Heart left ventricle (tissue), 16 donors: Measurements from ENCODE around the gene UBA6. TPM values are rescaled to one million over a fixed set of nuclear protein-coding genes. Genes with fewer than 3 reads are reported as not detected.

ENCODE experiments used
- ATAC-seq, 4 donors: fragments of 200-7000 bp; cut with Tn5 transposase; one replicate each; pipeline ENCODE4 v1.9.1; 2020 to 2022; ENCODE audit warnings: moderate library complexity in 4 of 4, mild to moderate bottlenecking in 3 of 4, moderate number of reproducible peaks in 1 of 4
- DNase-seq, 5 donors: peaks; one replicate each; pipeline ENCODE4 v3.0.0-alpha.2; 2020
- H3K27ac ChIP-seq, 12 donors: fragments of 200-600 bp; sonication (generic) in 4 of 12; one replicate each; pipeline versions ENCODE4 v1.5.0 to v1.8.0; 2016 to 2022; ENCODE audit warnings: mild to moderate bottlenecking in 2 of 12
- H3K27me3 ChIP-seq, 9 donors: fragments of 200-600 bp; sonication (generic) in 2 of 9; one replicate each; pipeline versions ENCODE4 v1.5.1 to v1.8.0; 2016 to 2022; ENCODE audit warnings: mild to moderate bottlenecking in 3 of 9
- H3K36me3 ChIP-seq, 9 donors: fragments of 200-600 bp; sonication (generic) in 2 of 9; one replicate each; pipeline versions ENCODE4 v1.5.0 to v1.8.0; 2018 to 2022; ENCODE audit warnings: mild to moderate bottlenecking in 2 of 9
- H3K4me1 ChIP-seq, 12 donors: fragments of 200-600 bp; sonication (generic) in 4 of 12; one replicate each; pipeline versions ENCODE4 v1.5.0 to v1.8.0; 2016 to 2022; ENCODE audit warnings: mild to moderate bottlenecking in 3 of 12
- H3K4me3 ChIP-seq, 12 donors: fragments of 200-600 bp; sonication (generic) in 4 of 12; one replicate each; pipeline versions ENCODE4 v1.5.0 to v1.8.0; 2017 to 2022; ENCODE audit warnings: mild to moderate bottlenecking in 9 of 12, moderate library complexity in 4 of 12
- H3K9me3 ChIP-seq, 12 donors: fragments of 200-600 bp; sonication (generic) in 4 of 12; one replicate each; pipeline versions ENCODE4 v1.5.0 to v1.8.0; 2016 to 2022; ENCODE audit warnings: mild to moderate bottlenecking in 1 of 12
- CTCF ChIP-seq, 12 donors: fragments of 200-600 bp; sonication (generic) in 4 of 12; IDR thresholded peaks; one replicate each; pipeline versions ENCODE4 v1.5.0 to v1.8.0; 2018 to 2022; ENCODE audit warnings: antibody characterized with exemption in 12 of 12, mild to moderate bottlenecking in 5 of 12
- POLR2A ChIP-seq, 2 donors: fragments of 450-650 bp; IDR thresholded peaks; one replicate each; pipeline ENCODE4 v1.6.1; 2017; ENCODE audit warnings: antibody characterized with exemption in 2 of 2, mild to moderate bottlenecking in 2 of 2, moderate library complexity in 2 of 2
- WGBS, 4 donors: extraction: QIAGEN DNeasy Blood & Tissue Kit in 2 of 4; methylation state at CpG; one replicate each; pipeline versions ENCODE4 v1.1.5 to v1.1.7; 2013 to 2018; 5-methylcytosine and 5-hydroxymethylcytosine counted together
- intact Hi-C, 10 donors: fragments of 100-400 bp; cut with DNase I; formaldehyde crosslinking; loops; one replicate each; pipeline versions ENCODE4 v1.11.1 to v1.14.2; 2022
- polyA plus RNA-seq, 2 donors: library from polyadenylated mRNA; stranded (reverse); fragments of 200-250 nt; gene quantifications; one replicate each; pipeline ENCODE4 v1.2.3, GENCODE V29; 2013
- total RNA-seq, 9 donors: library from RNA; depleted of rRNA in 2 of 9; stranded (reverse); fragments of >200 nt in 2 of 9; fragmentation: NEBNext Ultra II Directional in 3 of 9; extraction: Animal tissue kit (Norgen Biotek cat#: 25700) in 3 of 9; gene quantifications; one replicate each; pipeline versions ENCODE4 v1.1.0 to v1.2.4, GENCODE V29; 2016 to 2023
- donor health status: ischemic (EF 13 %, LVEDD 7.1; RV severe dilation, severe dysfunction).
- donor health status: healthy with polysubstance abuse.
- donor health status: DM: no; HTN: yes; CAD: no.
- donor health status: DM: no; HTN: no; CAD: no.
- donor health status: ischemic (EF 25% LVEDD 6.9; RV normal size, moderate dysfunction).
- donor health status: ischemic (EF 25% LVEDD 5.7; RV mildly dilated, moderate dysfunction).
- donor health status: healthy.
- donor health status: DM: yes; HTN: yes; CAD: no.
- donor health status: ischemic (EF 35%, LVEDD 5.7; RV mildly dilated, moderate dysfunction).
- donor health status: nonischemic (EF 11% LVEDD 7.7; RV severe dilation, severe dysfunction).
- donor health status: DM: yes; HTN: yes; CAD: no.
- donor health status: PGD.
- donor health status: ischemic (EF 29% LVEDD 5.4; RV normal size, mild dysfunction).
- donor health status: nonischemic (EF 23%, LVEDD 6.1; RV moderate dilation, normal function).

Gene UBA6
- total and polyA plus RNA-seq, 11 donors: 3.1 to 35.3 (median 19.7) TPM

- H3K4me3 ChIP-seq: no peak overlapping the region
- intact Hi-C loops: no loop called here
- 84 to 95% (median 90%) methylated on average over 3 of the region's 3 CpGs for WGBS, 4 donors
- no peak for ATAC-seq
- no peaks in the 10 kb centered on the region for H3K4me1 ChIP-seq
- DNase-seq: no peak
- H3K27me3 ChIP-seq: no peaks in the 10 kb centered on the region
- H3K27ac ChIP-seq: no peak overlapping the region
- TF ChIP-seq POLR2A (IDR thresholded peaks at IDR 0.05): no peak
- TF ChIP-seq CTCF (IDR thresholded peaks at IDR 0.05): no peak
- no peaks in the 10 kb centered on the region for H3K9me3 ChIP-seq
- H3K36me3 ChIP-seq: peaks cover 0 to 11% (median 0%) of the 10 kb centered on the region in 9 donors
Measured at GRCh38 chr4:67719953-67720617, 19.1 kb upstream of the UBA6 start.

GRCh38 chr4:67718848-67719247, 17.9 kb upstream of the UBA6 start:
- H3K27me3 ChIP-seq: no peaks in the 10 kb centered on the region
- WGBS, 4 donors: 91 to 100% (median 97%) methylated on average over 2 of the region's 2 CpGs

DNA sequence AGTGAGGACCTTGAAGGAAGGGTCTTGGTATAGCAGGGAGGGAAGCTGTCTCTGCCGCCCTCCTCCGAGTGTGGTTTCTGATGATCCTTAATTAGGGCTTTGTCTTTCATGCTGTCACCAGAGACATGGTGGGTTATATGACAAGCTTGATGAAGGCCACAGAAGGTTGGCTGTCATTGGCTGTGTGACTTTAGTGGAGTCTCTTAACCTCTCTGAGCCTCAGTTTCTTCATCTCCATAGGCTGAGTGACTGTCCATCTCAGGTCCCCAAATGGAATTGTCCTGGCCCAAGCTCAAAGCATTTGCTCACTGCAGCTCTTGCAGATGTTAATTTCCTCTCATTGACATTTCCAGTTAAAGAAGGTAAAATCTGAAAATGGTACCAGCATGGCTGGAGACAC, 16.6 kb upstream of the UBA6 start:
- Histone ChIP-seq H3K4me3 (no peak overlapping the region), H3K27me3 (no peaks in the 10 kb centered on the region), H3K27ac (no peak overlapping the region), H3K9me3 (no peaks in the 10 kb centered on the region), H3K4me1 (peaks cover 0 to 18% (median 1%) of the 10 kb centered on the region in 12 donors), H3K36me3 (peaks cover 0 to 11% (median 0%) of the 10 kb centered on the region in 9 donors)
- TF ChIP-seq CTCF (IDR thresholded peaks at IDR 0.05) (no peak), POLR2A (IDR thresholded peaks at IDR 0.05) (no peak)
- 99 to 100% (median 100%) methylated on average over 2 of the region's 2 CpGs for WGBS, 4 donors
- ATAC-seq: no peak
- DNase-seq: no peak
- intact Hi-C loops: no loop called here

More at GRCh38 chr4:67718848-67719247, 17.9 kb upstream of the UBA6 start:
- intact Hi-C loops: no loop called here
- Histone ChIP-seq H3K4me3 (no peak overlapping the region), H3K36me3 (peaks cover 0 to 11% (median 0%) of the 10 kb centered on the region in 9 donors), H3K27ac (no peak overlapping the region), H3K9me3 (no peaks in the 10 kb centered on the region), H3K4me1 (peaks cover 0 to 5% (median 0%) of the 10 kb centered on the region in 12 donors)
- ATAC-seq: no peak
- DNase-seq: no peak
- TF ChIP-seq CTCF (IDR thresholded peaks at IDR 0.05) (no peak), POLR2A (IDR thresholded peaks at IDR 0.05) (no peak)

GRCh38 chr4:67714955-67715354, 14.0 kb upstream of the UBA6 start:
- Histone ChIP-seq H3K36me3 (no peaks in the 10 kb centered on the region), H3K27ac (no peak overlapping the region), H3K4me1 (peaks cover 0 to 18% (median 1%) of the 10 kb centered on the region in 12 donors), H3K4me3 (no peak overlapping the region), H3K27me3 (no peaks in the 10 kb centered on the region), H3K9me3 (no peaks in the 10 kb centered on the region)
- DNase-seq (no peak), ATAC-seq (no peak)
- intact Hi-C loops: no loop called here
- 80 to 98% (median 87%) methylated on average over 6 of the region's 6 CpGs for WGBS, 4 donors
- TF ChIP-seq POLR2A (IDR thresholded peaks at IDR 0.05) (no peak), CTCF (IDR thresholded peaks at IDR 0.05) (no peak)
